Endothelial cell (in vitro differentiated cells): ENCODE results near the gene AKAP13. TPM values are rescaled to one million over a fixed set of nuclear protein-coding genes. Genes with fewer than 3 reads are reported as not detected.

Experiments
- DNase-seq: peaks from one replicate; pipeline ENCODE4 v3.0.0; 2021; ENCODE audit warnings: low spot score
- H3K27ac Mint-ChIP-seq: one replicate; pipeline ENCODE4 v1.8.0; 2021; ENCODE audit warnings: mixed read lengths, inconsistent platforms; ENCODE audit not compliant: unreplicated experiment
- H3K27me3 Mint-ChIP-seq: one replicate; pipeline ENCODE4 v1.8.0; 2021; ENCODE audit warnings: mild to moderate bottlenecking, moderate library complexity, mixed read lengths, inconsistent platforms; ENCODE audit not compliant: unreplicated experiment
- H3K36me3 Mint-ChIP-seq: one replicate; pipeline ENCODE4 v1.8.0; 2021; ENCODE audit warnings: mild to moderate bottlenecking, low read depth, mixed read lengths, inconsistent platforms; ENCODE audit not compliant: unreplicated experiment
- H3K4me1 Mint-ChIP-seq: one replicate; pipeline ENCODE4 v1.8.0; 2021; ENCODE audit warnings: mild to moderate bottlenecking, mixed read lengths, inconsistent platforms; ENCODE audit not compliant: unreplicated experiment
- H3K4me3 Mint-ChIP-seq: one replicate; pipeline ENCODE4 v1.8.0; 2021; ENCODE audit warnings: mild to moderate bottlenecking, mixed read lengths, inconsistent platforms; ENCODE audit not compliant: unreplicated experiment
- H3K9me3 Mint-ChIP-seq: one replicate; pipeline ENCODE4 v1.8.0; 2021; ENCODE audit warnings: mixed read lengths, inconsistent platforms; ENCODE audit not compliant: unreplicated experiment
- CTCF ChIP-seq: fragments of 200-600 bp; sonication (generic); IDR thresholded peaks from one replicate; pipeline ENCODE4 v1.5.0; 2021; ENCODE audit warnings: antibody characterized with exemption; ENCODE audit not compliant: unreplicated experiment
- total RNA-seq: library from RNA; stranded (reverse); fragmentation: NEBNext Ultra II Directional; extraction: Animal tissue kit (Norgen Biotek cat#: 25700); gene quantifications from one replicate; pipeline ENCODE4 v1.2.1, GENCODE V29; 2021; ENCODE audit not compliant: unreplicated experiment

The AKAP13 gene
- total RNA-seq, 1 donor from 2014 or later = 249 TPM

- Mint-ChIP-seq H3K27ac (no peak overlapping the region), H3K4me3 (no peak overlapping the region), H3K27me3 (peaks cover 8% of the 10 kb centered on the region), H3K36me3 (no peaks in the 10 kb centered on the region), H3K4me1 (peaks cover 14% of the 10 kb centered on the region), H3K9me3 (no peaks in the 10 kb centered on the region)
- DNase-seq = no peak
- TF ChIP-seq CTCF = no peak
Measured at GRCh38 chr15:85778107-85778776, 397.8 kb downstream of the AKAP13 start.

GRCh38 chr15:85779249-85779648 is 398.8 kb downstream of the AKAP13 start:
- H3K27me3 Mint-ChIP-seq = peaks cover 8% of the 10 kb centered on the region

GRCh38 chr15:85780225-85780985 is 400.0 kb downstream of the AKAP13 start:
- Mint-ChIP-seq H3K27ac (no peak overlapping the region), H3K4me1 (peaks cover 17% of the 10 kb centered on the region), H3K4me3 (no peak overlapping the region)

More at GRCh38 chr15:85779249-85779648, 398.8 kb downstream of the AKAP13 start:
- no peak for DNase-seq
- Mint-ChIP-seq H3K4me3 (no peak overlapping the region), H3K36me3 (no peaks in the 10 kb centered on the region), H3K9me3 (no peaks in the 10 kb centered on the region), H3K4me1 (peaks cover 14% of the 10 kb centered on the region), H3K27ac (peak overlapping the region; percentile 59)
- TF ChIP-seq CTCF = no peak

GRCh38 chr15:85781099-85781498 is 400.7 kb downstream of the AKAP13 start:
- peaks cover 8% of the 10 kb centered on the region for H3K27me3 Mint-ChIP-seq
- no peak overlapping the region for H3K27ac Mint-ChIP-seq
- H3K4me3 Mint-ChIP-seq = no peak overlapping the region
- TF ChIP-seq CTCF = no peak
- H3K4me1 Mint-ChIP-seq = peaks cover 20% of the 10 kb centered on the region
- DNase-seq = no peak
- H3K9me3 Mint-ChIP-seq = no peaks in the 10 kb centered on the region
- no peaks in the 10 kb centered on the region for H3K36me3 Mint-ChIP-seq

More at GRCh38 chr15:85780225-85780985, 400.0 kb downstream of the AKAP13 start:
- TF ChIP-seq CTCF = no peak
- no peaks in the 10 kb centered on the region for H3K36me3 Mint-ChIP-seq
- no peak for DNase-seq
- H3K27me3 Mint-ChIP-seq = peaks cover 8% of the 10 kb centered on the region
- H3K9me3 Mint-ChIP-seq = no peaks in the 10 kb centered on the region

GRCh38 chr15:85782064-85782463 is 401.7 kb downstream of the AKAP13 start:
- no peak overlapping the region for H3K27ac Mint-ChIP-seq
- H3K36me3 Mint-ChIP-seq = no peaks in the 10 kb centered on the region
- H3K27me3 Mint-ChIP-seq = peaks cover 8% of the 10 kb centered on the region
- H3K4me1 Mint-ChIP-seq = peaks cover 24% of the 10 kb centered on the region
- no peak for DNase-seq
- H3K4me3 Mint-ChIP-seq = no peak overlapping the region
- no peak for TF ChIP-seq CTCF
- H3K9me3 Mint-ChIP-seq = no peaks in the 10 kb centered on the region
